Progenitor cell of endocrine pancreas (in vitro differentiated cells): ENCODE results near the gene PTH1R. TPM values are rescaled to one million over a fixed set of nuclear protein-coding genes. Genes with fewer than 3 reads are reported as not detected.

Experiments used
- DNase-seq: peaks from one replicate; pipeline ENCODE4 v3.0.0; 2021; ENCODE audit warnings: low spot score; ENCODE audit not compliant: unreplicated experiment
- H3K27ac Mint-ChIP-seq: 2 replicates; pipeline ENCODE4 v1.8.0; 2021; ENCODE audit warnings: mild to moderate bottlenecking, moderate library complexity, mixed read lengths
- H3K27me3 Mint-ChIP-seq: 2 replicates; pipeline ENCODE4 v1.8.0; 2021; ENCODE audit warnings: mixed read lengths
- H3K36me3 Mint-ChIP-seq: 2 replicates; pipeline ENCODE4 v1.8.0; 2022; ENCODE audit warnings: mixed read lengths; ENCODE audit not compliant: insufficient read depth
- H3K4me1 Mint-ChIP-seq: 2 replicates; pipeline ENCODE4 v1.8.0; 2021; ENCODE audit warnings: low read depth, mixed read lengths
- H3K4me3 Mint-ChIP-seq: 2 replicates; pipeline ENCODE4 v1.8.0; 2021; ENCODE audit warnings: low read depth, mild to moderate bottlenecking, moderate library complexity, mixed read lengths
- H3K9me3 Mint-ChIP-seq: 2 replicates; pipeline ENCODE4 v1.8.0; 2021; ENCODE audit warnings: low read depth, mixed read lengths
- total RNA-seq: library from RNA; stranded (reverse); gene quantifications from 2 replicates; pipeline ENCODE4 v1.2.1, GENCODE V29; 2021
- TF ChIP-seq, protein P1 (sequence below): fragments of 200-600 bp; sonication (generic); IDR thresholded peaks from one replicate; pipeline ENCODE4 v1.5.0; 2021; ENCODE audit warnings: antibody characterized with exemption, mild to moderate bottlenecking; ENCODE audit not compliant: unreplicated experiment

PTH1R gene
- total RNA-seq, 1 donor from 2014 or later = 0.26 TPM

DNA sequence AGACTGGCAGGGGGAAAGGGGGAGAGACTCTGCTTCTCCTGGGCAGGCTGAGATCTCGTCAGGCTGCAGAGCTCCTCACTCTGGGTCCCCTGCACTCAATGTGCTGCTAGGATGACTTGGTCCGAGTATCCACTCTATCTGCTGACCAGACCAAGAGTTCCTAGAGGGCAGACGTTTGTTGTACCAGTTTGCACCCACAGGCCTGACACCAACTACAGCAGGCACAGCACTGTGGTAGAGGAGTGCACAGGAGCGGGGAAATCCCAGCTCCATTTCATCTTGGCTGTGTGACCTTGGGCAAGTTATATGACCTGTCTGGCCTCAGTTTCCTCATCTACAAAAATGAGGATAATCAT is 70.0 kb downstream of the PTH1R start:
- H3K9me3 Mint-ChIP-seq = no peaks in the 10 kb centered on the region
- TF ChIP-seq, protein P1, sequence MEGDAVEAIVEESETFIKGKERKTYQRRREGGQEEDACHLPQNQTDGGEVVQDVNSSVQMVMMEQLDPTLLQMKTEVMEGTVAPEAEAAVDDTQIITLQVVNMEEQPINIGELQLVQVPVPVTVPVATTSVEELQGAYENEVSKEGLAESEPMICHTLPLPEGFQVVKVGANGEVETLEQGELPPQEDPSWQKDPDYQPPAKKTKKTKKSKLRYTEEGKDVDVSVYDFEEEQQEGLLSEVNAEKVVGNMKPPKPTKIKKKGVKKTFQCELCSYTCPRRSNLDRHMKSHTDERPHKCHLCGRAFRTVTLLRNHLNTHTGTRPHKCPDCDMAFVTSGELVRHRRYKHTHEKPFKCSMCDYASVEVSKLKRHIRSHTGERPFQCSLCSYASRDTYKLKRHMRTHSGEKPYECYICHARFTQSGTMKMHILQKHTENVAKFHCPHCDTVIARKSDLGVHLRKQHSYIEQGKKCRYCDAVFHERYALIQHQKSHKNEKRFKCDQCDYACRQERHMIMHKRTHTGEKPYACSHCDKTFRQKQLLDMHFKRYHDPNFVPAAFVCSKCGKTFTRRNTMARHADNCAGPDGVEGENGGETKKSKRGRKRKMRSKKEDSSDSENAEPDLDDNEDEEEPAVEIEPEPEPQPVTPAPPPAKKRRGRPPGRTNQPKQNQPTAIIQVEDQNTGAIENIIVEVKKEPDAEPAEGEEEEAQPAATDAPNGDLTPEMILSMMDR = no peak
- DNase-seq = no peak
- peak overlapping the region; percentile 96 for H3K27ac Mint-ChIP-seq
- H3K27me3 Mint-ChIP-seq = no peaks in the 10 kb centered on the region
- H3K4me3 Mint-ChIP-seq = no peak overlapping the region
- peaks cover 6% of the 10 kb centered on the region for H3K36me3 Mint-ChIP-seq
- H3K4me1 Mint-ChIP-seq = peaks cover 81% of the 10 kb centered on the region

DNA sequence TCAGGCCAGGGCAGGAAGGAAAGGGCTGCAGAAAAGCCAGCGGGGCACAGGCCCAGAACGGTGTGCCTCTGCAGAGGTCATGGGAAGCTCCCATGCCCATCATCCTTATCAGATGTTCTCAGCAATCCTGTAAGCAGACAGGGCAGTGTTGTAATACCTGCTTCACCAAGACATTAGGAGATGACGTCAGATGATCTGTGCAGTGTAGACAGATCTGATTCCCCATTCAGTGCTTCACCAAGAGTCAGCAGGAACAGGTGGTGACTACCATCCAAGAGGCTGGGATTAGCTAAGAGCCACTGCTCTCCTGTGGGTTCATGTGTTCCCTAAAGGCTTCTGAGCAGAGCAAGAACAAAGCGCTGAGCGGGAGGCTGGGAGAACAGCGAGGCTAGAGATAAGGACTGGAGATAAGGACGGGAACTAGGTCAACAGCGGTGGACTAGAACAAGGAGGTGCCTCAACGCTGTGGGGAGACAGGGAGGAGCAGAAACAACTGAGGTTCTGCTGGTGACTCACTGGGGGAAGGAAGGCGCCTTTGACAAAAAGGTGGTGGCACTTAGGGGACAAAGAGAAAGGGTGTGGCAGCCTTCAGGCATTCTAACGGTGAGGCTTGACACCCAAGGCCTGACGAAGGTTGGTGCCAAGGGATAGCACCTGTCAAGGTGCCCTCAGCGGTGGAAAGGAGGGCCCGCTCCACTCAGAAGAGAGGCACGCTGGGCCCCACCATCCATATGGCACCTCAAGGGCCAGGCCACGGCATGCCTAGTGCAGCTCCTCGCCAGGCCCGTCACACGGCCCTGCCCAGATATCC is 70.7 kb downstream of the PTH1R start:
- Mint-ChIP-seq H3K4me1 (peaks cover 80% of the 10 kb centered on the region), H3K27me3 (no peaks in the 10 kb centered on the region), H3K9me3 (no peaks in the 10 kb centered on the region), H3K27ac (peak overlapping the region; percentile 96), H3K36me3 (peaks cover 6% of the 10 kb centered on the region), H3K4me3 (no peak overlapping the region)
- TF ChIP-seq, protein P1 = no peak
- no peak for DNase-seq

DNA sequence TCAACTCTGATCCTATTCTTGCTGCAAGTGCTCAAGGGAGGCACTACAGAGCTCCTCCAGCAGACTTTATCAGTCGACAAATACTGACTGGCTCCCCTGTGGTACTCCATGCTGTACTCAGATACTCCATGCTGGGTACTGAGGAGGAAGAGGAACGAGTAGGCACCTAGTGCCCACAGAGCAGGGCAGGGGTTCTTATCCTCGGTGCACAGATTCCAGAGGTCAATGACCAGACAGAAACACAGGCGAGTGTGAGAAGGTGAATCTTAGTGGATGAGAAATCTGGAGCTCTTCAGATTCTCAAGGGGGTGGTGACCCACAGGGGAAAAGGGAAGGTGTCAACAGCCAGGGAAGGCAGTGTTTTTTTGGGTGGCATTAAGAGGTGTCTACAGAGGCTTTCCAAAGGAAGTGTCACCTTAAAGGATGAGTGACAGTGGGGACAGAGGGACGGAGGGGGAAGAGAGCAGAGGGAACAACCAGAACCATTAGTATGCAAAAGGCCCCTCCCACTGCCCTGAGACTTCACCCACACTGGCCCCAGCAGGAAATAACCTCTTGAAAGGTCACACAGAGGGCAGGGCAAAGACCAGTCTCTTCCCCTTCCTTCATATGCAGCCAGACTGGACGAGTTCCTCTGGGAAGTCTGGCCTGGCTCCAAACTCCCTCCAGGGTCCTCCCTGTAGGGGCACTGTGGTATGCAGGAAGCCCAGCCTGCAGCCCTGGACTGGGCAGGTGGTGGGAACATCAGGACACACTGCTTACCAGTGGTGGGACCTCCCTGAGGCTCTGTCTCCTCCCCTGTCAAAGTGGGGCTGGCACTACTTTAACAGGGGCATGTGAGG is 71.5 kb downstream of the PTH1R start:
- TF ChIP-seq, protein P1 = no peak
- Mint-ChIP-seq H3K36me3 (peaks cover 6% of the 10 kb centered on the region), H3K4me3 (no peak overlapping the region), H3K9me3 (no peaks in the 10 kb centered on the region), H3K27ac (peak overlapping the region; percentile 96), H3K27me3 (no peaks in the 10 kb centered on the region), H3K4me1 (peaks cover 80% of the 10 kb centered on the region)
- no peak for DNase-seq

DNA sequence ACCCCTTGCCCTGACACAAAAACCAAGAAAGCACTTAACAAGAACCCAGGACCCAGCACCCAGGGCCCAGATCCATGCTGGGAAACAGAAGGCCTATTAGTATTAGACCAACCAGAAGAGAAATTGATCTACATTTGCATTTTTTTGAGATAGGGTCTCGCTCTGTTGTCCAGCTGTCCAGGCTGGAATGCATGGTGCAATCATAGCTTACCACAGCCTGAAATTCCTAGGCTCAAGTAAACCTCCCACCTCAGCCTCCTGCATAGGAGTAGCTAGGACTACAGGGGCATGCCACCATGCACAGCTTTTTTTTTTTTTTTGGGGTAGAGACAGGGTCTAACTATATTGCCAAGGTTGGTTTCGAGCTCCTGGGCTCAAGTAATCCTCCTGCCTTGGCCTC is 72.7 kb downstream of the PTH1R start:
- H3K9me3 Mint-ChIP-seq = no peaks in the 10 kb centered on the region
- H3K36me3 Mint-ChIP-seq = peaks cover 6% of the 10 kb centered on the region
- no peak overlapping the region for H3K4me3 Mint-ChIP-seq
- TF ChIP-seq, protein P1 = no peak
- DNase-seq = no peak
- H3K4me1 Mint-ChIP-seq = peaks cover 78% of the 10 kb centered on the region
- peak overlapping the region; percentile 92 for H3K27ac Mint-ChIP-seq
- no peaks in the 10 kb centered on the region for H3K27me3 Mint-ChIP-seq

DNA sequence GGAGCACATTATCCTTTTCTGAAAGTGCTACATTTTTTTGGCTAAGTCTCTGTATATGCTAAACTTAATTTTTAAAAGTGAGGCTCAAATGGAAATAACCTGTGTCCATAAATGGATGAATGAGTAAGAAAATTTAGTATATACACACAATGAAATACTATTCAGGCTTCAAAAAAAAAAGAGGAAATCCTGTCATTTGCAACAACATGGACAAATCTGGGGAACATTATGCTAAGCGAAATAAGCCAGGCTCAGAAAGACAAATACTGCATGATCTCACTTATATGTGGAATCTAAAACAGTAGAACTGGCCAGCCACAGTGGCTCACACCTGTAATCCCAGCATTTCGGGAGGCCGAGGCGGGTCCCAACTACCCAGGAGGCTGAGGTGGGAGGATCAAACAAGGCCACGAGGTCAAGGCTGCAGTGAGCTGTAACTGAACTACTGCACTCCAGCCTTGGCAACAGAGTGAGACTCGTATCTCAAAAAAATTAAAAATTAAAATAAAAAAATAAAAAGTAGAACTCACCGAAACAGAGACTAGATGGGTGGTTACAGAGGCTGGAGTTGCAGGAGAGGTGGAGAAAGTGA is 73.2 kb downstream of the PTH1R start:
- no peak for DNase-seq
- no peak overlapping the region for H3K27ac Mint-ChIP-seq
- TF ChIP-seq, protein P1 = no peak
- H3K9me3 Mint-ChIP-seq = no peaks in the 10 kb centered on the region
- peaks cover 78% of the 10 kb centered on the region for H3K4me1 Mint-ChIP-seq
- peaks cover 5% of the 10 kb centered on the region for H3K36me3 Mint-ChIP-seq
- no peak overlapping the region for H3K4me3 Mint-ChIP-seq
- H3K27me3 Mint-ChIP-seq = no peaks in the 10 kb centered on the region
